Spleen (tissue), 7 donors: ENCODE results near the gene CD68.

Experiments used
- CTCF ChIP-seq, 11 experiments: fragments of 200-600 bp in 7 of 11; fragments of 450-650 bp in 4 of 11; sonication (generic) in 4 of 11; IDR thresholded peaks in 8 of 11; conservative IDR thresholded peaks in 3 of 11; 1 replicate in 7 of 11; 2 replicates in 4 of 11; pipeline versions ENCODE4 v1.4.0 to v1.8.0; 2016 to 2021; ENCODE audit warnings: antibody characterized with exemption in 11 of 11, inconsistent platforms in 4 of 11, mild to moderate bottlenecking in 1 of 11
- POLR2A ChIP-seq, 3 donors: fragments of 450-650 bp; IDR thresholded peaks; one replicate each; pipeline ENCODE4 v1.5.1; 2017; ENCODE audit warnings: antibody characterized with exemption in 3 of 3, mild to moderate bottlenecking in 1 of 3
- POLR2AphosphoS5 ChIP-seq, 3 donors: sonication (generic); formaldehyde crosslinking; IDR thresholded peaks; one replicate each; pipeline ENCODE4 v1.5.1; 2017; ENCODE audit warnings: antibody characterized with exemption in 3 of 3
- donor health status: DM: no; HTN: no; CAD: no; lungs with moderate emphysema.
- donor health status: DM: no; HTN: no; CAD: no.
- donor health status: DM: no; HTN: no; CAD: no.

- no peak for TF ChIP-seq POLR2A (IDR thresholded peaks at IDR 0.05)
- no peak for TF ChIP-seq CTCF (IDR thresholded peaks at IDR 0.05 in 8 of 11, conservative IDR thresholded peaks at IDR 0.05 in 3 of 11)
- peak in 2 of 3 donors; percentile 29 to 35 for TF ChIP-seq POLR2AphosphoS5 (IDR thresholded peaks at IDR 0.05)
Observed at GRCh38 chr17:7626307-7626706, 46.9 kb downstream of the CD68 start.
